Peyer's patch (tissue), 4 donors: ENCODE measurements around the gene MEG3. TPM values are rescaled to one million over a fixed set of nuclear protein-coding genes. Genes with fewer than 3 reads are reported as not detected.
A peak's percentile ranks its signal among the peaks of the same experiment; 100 is the strongest.

Experiments
- DNase-seq, 3 donors: peaks; one replicate each; pipeline ENCODE4 v3.0.0-alpha.2; 2017 to 2019
- H3K27ac ChIP-seq, 4 donors: fragments of 200-600 bp; sonication (generic); one replicate each; pipeline ENCODE4 v1.5.1; 2016 to 2019
- H3K27me3 ChIP-seq, 2 donors: fragments of 200-600 bp; sonication (generic); one replicate each; pipeline ENCODE4 v1.5.1; 2019
- H3K36me3 ChIP-seq, 3 donors: fragments of 200-600 bp; sonication (generic); one replicate each; pipeline ENCODE4 v1.5.1; 2016 to 2019
- H3K4me1 ChIP-seq, 4 donors: fragments of 200-600 bp; sonication (generic); one replicate each; pipeline ENCODE4 v1.5.1; 2016 to 2019
- H3K4me3 ChIP-seq, 4 donors: fragments of 200-600 bp; sonication (generic); 1 replicate in 3 of 4; 2 replicates in 1 of 4; pipeline ENCODE4 v1.5.1; 2016 to 2019; ENCODE audit warnings: mild to moderate bottlenecking in 1 of 4
- H3K9me3 ChIP-seq, 4 donors: fragments of 200-600 bp; sonication (generic); one replicate each; pipeline ENCODE4 v1.5.1; 2016 to 2019; ENCODE audit warnings: mild to moderate bottlenecking in 1 of 4
- POLR2A ChIP-seq, 2 donors: fragments of 450-650 bp; IDR thresholded peaks; one replicate each; pipeline ENCODE4 v1.5.1; 2017; ENCODE audit warnings: antibody characterized with exemption in 2 of 2, mild to moderate bottlenecking in 2 of 2, moderate library complexity in 2 of 2
- total RNA-seq, 4 donors: library from RNA; depleted of rRNA; stranded (reverse); fragments of >200 nt; gene quantifications; one replicate each; pipeline ENCODE4 v1.1.0, GENCODE V29; 2016
- TF ChIP-seq, protein P1 (sequence below), 6 experiments: fragments of 450-650 bp in 4 of 6; fragments of 200-600 bp in 2 of 6; sonication (generic) in 1 of 6; IDR thresholded peaks; one replicate each; pipeline ENCODE4 v1.5.1; 2017 to 2019; ENCODE audit warnings: antibody characterized with exemption in 6 of 6, mild to moderate bottlenecking in 3 of 6, moderate library complexity in 1 of 6

The MEG3 gene
- total RNA-seq, 4 donors from 2014 or later = 5.8 to 135 (median 33.8) TPM

DNA sequence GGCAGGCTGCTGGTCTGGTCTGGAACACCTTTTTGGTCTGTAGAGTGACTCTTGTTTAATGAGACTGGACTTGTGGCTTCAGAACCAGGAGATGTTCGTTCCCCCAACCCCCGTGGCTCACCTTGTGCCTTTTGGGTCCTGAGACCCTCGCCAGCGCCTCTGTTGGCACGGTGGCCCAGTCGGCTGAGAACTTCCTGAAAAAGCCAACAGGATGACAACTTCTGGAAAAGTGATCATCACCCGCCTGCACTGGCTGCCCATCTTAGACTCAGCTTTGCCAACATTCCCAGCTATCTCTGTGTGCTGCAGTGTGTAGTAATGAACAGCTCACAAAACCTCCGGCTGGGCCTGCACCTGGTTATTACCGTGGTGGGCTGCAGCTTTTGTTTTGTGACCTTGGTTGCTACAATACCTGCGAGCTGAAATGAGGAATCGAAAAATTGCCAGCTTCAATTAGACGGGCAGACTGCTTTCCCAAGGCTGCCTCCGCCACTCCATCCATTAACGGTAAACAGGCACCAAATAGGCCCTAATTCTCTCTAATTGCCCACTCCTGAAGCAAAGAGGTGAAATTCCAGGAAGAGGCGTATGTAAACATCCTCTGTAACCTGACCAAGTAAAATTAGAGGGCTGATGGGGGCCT is 16.0 kb downstream of the MEG3 start:
- H3K4me1 ChIP-seq = no peaks in the 10 kb centered on the region
- DNase-seq = peak in 1 of 3 donors; percentile 15
- H3K9me3 ChIP-seq = no peaks in the 10 kb centered on the region
- H3K36me3 ChIP-seq = no peaks in the 10 kb centered on the region
- no peaks in the 10 kb centered on the region for H3K27me3 ChIP-seq
- no peak overlapping the region for H3K27ac ChIP-seq
- no peak overlapping the region for H3K4me3 ChIP-seq
- no peak for TF ChIP-seq POLR2A (IDR thresholded peaks at IDR 0.05)
- TF ChIP-seq, protein P1, sequence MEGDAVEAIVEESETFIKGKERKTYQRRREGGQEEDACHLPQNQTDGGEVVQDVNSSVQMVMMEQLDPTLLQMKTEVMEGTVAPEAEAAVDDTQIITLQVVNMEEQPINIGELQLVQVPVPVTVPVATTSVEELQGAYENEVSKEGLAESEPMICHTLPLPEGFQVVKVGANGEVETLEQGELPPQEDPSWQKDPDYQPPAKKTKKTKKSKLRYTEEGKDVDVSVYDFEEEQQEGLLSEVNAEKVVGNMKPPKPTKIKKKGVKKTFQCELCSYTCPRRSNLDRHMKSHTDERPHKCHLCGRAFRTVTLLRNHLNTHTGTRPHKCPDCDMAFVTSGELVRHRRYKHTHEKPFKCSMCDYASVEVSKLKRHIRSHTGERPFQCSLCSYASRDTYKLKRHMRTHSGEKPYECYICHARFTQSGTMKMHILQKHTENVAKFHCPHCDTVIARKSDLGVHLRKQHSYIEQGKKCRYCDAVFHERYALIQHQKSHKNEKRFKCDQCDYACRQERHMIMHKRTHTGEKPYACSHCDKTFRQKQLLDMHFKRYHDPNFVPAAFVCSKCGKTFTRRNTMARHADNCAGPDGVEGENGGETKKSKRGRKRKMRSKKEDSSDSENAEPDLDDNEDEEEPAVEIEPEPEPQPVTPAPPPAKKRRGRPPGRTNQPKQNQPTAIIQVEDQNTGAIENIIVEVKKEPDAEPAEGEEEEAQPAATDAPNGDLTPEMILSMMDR (IDR thresholded peaks at IDR 0.05) = no peak

DNA sequence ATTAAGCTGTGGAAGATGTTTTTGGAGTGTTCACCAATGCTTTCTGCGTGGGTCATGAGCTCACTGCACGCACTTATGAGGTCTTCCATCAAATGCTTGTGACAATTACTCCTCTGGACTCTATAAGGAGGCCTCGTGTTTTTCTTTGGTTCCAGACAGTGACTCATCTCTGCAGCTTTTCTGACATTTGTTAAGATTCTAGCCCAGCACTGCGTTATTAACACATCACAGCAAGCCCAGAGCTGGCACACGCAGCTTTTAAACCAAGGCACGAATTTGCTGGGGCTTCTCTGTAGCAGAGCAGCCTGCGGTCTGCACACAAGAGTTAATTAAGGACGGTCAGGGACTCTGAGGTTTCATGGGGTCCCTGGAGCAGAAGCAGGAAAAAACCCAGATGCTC is 16.9 kb downstream of the MEG3 start:
- no peak overlapping the region for H3K4me3 ChIP-seq
- H3K27ac ChIP-seq = no peak overlapping the region
- no peaks in the 10 kb centered on the region for H3K36me3 ChIP-seq
- H3K9me3 ChIP-seq = no peaks in the 10 kb centered on the region
- H3K4me1 ChIP-seq = no peaks in the 10 kb centered on the region
- peak in 1 of 3 donors; percentile 15 for DNase-seq
- TF ChIP-seq POLR2A (IDR thresholded peaks at IDR 0.05) = no peak
- TF ChIP-seq, protein P1 (IDR thresholded peaks at IDR 0.05) = no peak
- no peaks in the 10 kb centered on the region for H3K27me3 ChIP-seq

- TF ChIP-seq POLR2A (IDR thresholded peaks at IDR 0.05) = no peak
- TF ChIP-seq, protein P1 (IDR thresholded peaks at IDR 0.05) = no peak
- no peaks in the 10 kb centered on the region for H3K4me1 ChIP-seq
- no peaks in the 10 kb centered on the region for H3K36me3 ChIP-seq
- no peak overlapping the region for H3K4me3 ChIP-seq
- no peak overlapping the region for H3K27ac ChIP-seq
- H3K9me3 ChIP-seq = no peaks in the 10 kb centered on the region
- peak in 1 of 3 donors; percentile 10 for DNase-seq
- no peaks in the 10 kb centered on the region for H3K27me3 ChIP-seq
Observed at GRCh38 chr14:100844082-100844408, 18.1 kb downstream of the MEG3 start.

DNA sequence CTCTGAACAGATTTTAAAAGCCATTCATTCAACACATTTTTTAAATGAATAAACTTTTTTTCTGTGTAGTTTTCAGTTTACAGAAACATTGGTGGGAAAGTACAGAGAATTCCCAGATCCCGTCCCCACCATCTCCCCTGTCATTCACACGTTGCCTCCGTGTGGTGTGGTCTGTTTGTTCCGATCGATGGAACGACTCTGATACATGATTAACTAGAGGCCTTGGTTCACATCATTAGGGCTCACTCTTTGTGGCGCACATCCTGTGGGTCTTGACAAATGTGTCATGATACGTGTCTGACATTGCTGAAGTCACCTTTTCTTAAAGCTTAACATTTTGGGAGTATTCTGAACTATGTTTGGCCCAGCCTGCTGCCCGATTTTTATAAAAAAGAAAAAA is 18.5 kb downstream of the MEG3 start:
- Histone ChIP-seq H3K27ac (no peak overlapping the region), H3K27me3 (no peaks in the 10 kb centered on the region), H3K4me3 (no peak overlapping the region), H3K36me3 (no peaks in the 10 kb centered on the region), H3K9me3 (no peaks in the 10 kb centered on the region), H3K4me1 (no peaks in the 10 kb centered on the region)
- no peak for TF ChIP-seq POLR2A (IDR thresholded peaks at IDR 0.05)
- TF ChIP-seq, protein P1 (IDR thresholded peaks at IDR 0.05) = no peak
- DNase-seq = no peak

- no peak for TF ChIP-seq POLR2A (IDR thresholded peaks at IDR 0.05)
- TF ChIP-seq, protein P1 (IDR thresholded peaks at IDR 0.05) = no peak
- Histone ChIP-seq H3K27me3 (no peaks in the 10 kb centered on the region), H3K4me3 (no peak overlapping the region), H3K36me3 (no peaks in the 10 kb centered on the region), H3K4me1 (no peaks in the 10 kb centered on the region), H3K9me3 (no peaks in the 10 kb centered on the region), H3K27ac (no peak overlapping the region)
- no peak for DNase-seq
Observed at GRCh38 chr14:100844846-100845245, 18.9 kb downstream of the MEG3 start.

- H3K4me1 ChIP-seq = no peaks in the 10 kb centered on the region
- TF ChIP-seq POLR2A (IDR thresholded peaks at IDR 0.05) = no peak
- TF ChIP-seq, protein P1 (IDR thresholded peaks at IDR 0.05) = no peak
- DNase-seq = peak in 1 of 3 donors; percentile 9
- no peak overlapping the region for H3K27ac ChIP-seq
- H3K27me3 ChIP-seq = no peaks in the 10 kb centered on the region
- H3K4me3 ChIP-seq = no peak overlapping the region
- H3K36me3 ChIP-seq = no peaks in the 10 kb centered on the region
- H3K9me3 ChIP-seq = no peaks in the 10 kb centered on the region
Observed at GRCh38 chr14:100845341-100845740, 19.4 kb downstream of the MEG3 start.
